OCI-LY1 (cell line): ENCODE results near the gene ITGA7.

Source experiments
- H2AFZ ChIP-seq: fragments of 200-600 bp; sonication (generic), shearing (Covaris generic); 2 replicates; pipeline ENCODE4 v1.6.0; 2014; ENCODE audit warnings: antibody characterized with exemption, mild to moderate bottlenecking, low read length
- H3F3A ChIP-seq: fragments of 200-600 bp; sonication (generic), shearing (Covaris generic); 2 replicates; pipeline ENCODE4 v1.6.0; 2014; ENCODE audit warnings: mild to moderate bottlenecking, antibody characterized with exemption, low read length, moderate library complexity; ENCODE audit not compliant: insufficient read depth
- H3K27ac ChIP-seq: fragments of 200-600 bp; sonication (generic); 2 replicates; pipeline ENCODE4 v1.5.1; 2014; ENCODE audit warnings: low read length, mixed run types, mild to moderate bottlenecking, low read depth; ENCODE audit not compliant: poor library complexity, severe bottlenecking
- H3K27me3 ChIP-seq: fragments of 200-600 bp; sonication (generic); 2 replicates; pipeline ENCODE4 v1.6.0; 2014; ENCODE audit warnings: antibody characterized with exemption, mild to moderate bottlenecking, low read length, moderate library complexity; ENCODE audit not compliant: insufficient read depth
- H3K36me3 ChIP-seq: fragments of 200-600 bp; sonication (generic); 2 replicates; pipeline ENCODE4 v1.6.1; 2014; ENCODE audit warnings: mild to moderate bottlenecking, antibody characterized with exemption, low read length, moderate library complexity, mixed read lengths; ENCODE audit not compliant: insufficient read depth
- H3K4me1 ChIP-seq: fragments of 200-600 bp; sonication (generic); 2 replicates; pipeline ENCODE4 v1.5.1; 2014; ENCODE audit warnings: mild to moderate bottlenecking, low read length, moderate library complexity; ENCODE audit not compliant: insufficient read depth, severe bottlenecking
- H3K4me2 ChIP-seq: fragments of 200-600 bp; sonication (generic), shearing (Covaris generic); 2 replicates; pipeline ENCODE4 v1.6.1; 2014; ENCODE audit warnings: low read length
- H3K4me3 ChIP-seq: fragments of 200-600 bp; sonication (generic); 2 replicates; pipeline ENCODE4 v1.5.1; 2014; ENCODE audit warnings: low read length, low read depth, mild to moderate bottlenecking, mixed read lengths; ENCODE audit not compliant: poor library complexity, severe bottlenecking
- H3K79me2 ChIP-seq: fragments of 200-600 bp; shearing (Covaris generic); 2 replicates; pipeline ENCODE4 v1.6.1; 2016; ENCODE audit warnings: mixed run types, low read length, mixed read lengths; ENCODE audit not compliant: insufficient read depth
- H3K9ac ChIP-seq: fragments of 200-600 bp; sonication (generic), shearing (Covaris generic); 2 replicates; pipeline ENCODE4 v1.6.1; 2014; ENCODE audit warnings: mild to moderate bottlenecking, low read length, mixed read lengths
- H3K9me2 ChIP-seq: fragments of 200-600 bp; sonication (generic), shearing (Covaris generic); 2 replicates; pipeline ENCODE4 v1.6.1; 2014; ENCODE audit warnings: low read depth, mild to moderate bottlenecking, low read length, mixed read lengths
- H3K9me3 ChIP-seq: fragments of 200-600 bp; shearing (Covaris generic); 2 replicates; pipeline ENCODE4 v1.6.1; 2014; ENCODE audit warnings: low read length, mixed read lengths
- H4K20me1 ChIP-seq: fragments of 200-600 bp; sonication (generic), shearing (Covaris generic); 2 replicates; pipeline ENCODE4 v1.6.0; 2016; ENCODE audit warnings: mild to moderate bottlenecking, low read length; ENCODE audit not compliant: insufficient read depth
- CTCF ChIP-seq: fragments of 200-600 bp; sonication (generic), shearing (Covaris generic); IDR thresholded peaks from 2 replicates; pipeline ENCODE4 v1.5.1; 2017; ENCODE audit warnings: mild to moderate bottlenecking, antibody characterized with exemption, low read length, moderate library complexity, mixed read lengths
- EZH2 ChIP-seq: fragments of 200-600 bp; sonication (generic), shearing (Covaris generic); IDR thresholded peaks from 2 replicates; pipeline ENCODE4 v1.8.0; 2017; ENCODE audit warnings: borderline replicate concordance, mixed run types, mild to moderate bottlenecking, antibody characterized with exemption, low read length, moderate library complexity, mixed read lengths

ITGA7 gene

DNA sequence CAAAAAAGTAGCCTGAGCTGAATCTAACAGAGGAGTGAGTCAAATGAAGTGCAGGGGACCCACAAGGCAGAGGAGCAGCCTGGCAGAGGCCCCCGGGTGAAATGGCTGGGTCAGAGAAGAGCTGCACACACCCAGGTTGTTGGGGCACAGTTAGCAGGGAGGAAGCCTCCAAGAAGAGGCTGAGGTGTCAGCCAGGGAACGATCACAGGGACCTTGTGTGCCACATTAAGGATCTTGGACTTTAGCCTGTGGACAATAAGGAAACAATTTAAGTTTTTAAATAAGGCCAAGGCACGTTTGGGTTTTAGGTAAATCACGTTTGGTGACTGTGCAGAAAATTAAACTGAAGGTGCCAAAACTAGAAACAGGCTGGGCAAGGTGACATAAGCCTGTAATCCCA lies 36.0 kb downstream of the ITGA7 start:
- TF ChIP-seq CTCF (no peak), EZH2 (no peak)
- H3K27ac ChIP-seq = no peak overlapping the region

DNA sequence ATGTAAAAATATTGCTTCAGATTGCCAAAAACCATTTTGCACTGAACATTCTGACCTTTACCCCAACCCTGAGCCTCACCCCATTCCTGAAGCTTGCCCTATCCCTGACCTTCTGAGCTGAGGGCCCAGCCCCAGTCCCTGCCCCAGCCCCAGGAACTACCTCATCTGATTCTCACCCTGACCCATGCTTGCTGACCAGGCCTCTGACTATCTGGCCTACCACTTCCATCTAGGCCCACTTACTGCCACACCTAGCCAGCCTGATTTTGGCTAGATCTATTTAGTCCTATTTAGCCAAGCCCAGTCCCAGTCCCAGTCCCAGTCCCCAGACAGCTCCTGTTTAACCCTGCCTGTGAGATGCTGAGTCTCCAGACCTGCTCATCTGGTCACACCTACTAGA lies 37.4 kb downstream of the ITGA7 start:
- Histone ChIP-seq H2AFZ (no peak overlapping the region), H3K9me2 (no peaks in the 10 kb centered on the region), H3K9ac (no peak overlapping the region), H3K4me1 (peaks cover 8% of the 10 kb centered on the region), H3F3A (no peaks in the 10 kb centered on the region), H3K27me3 (0 out of 2 replicates have a peak, but pooled peaks cover 3% of the 10 kb centered on the region), H3K4me2 (no peak overlapping the region), H3K9me3 (no peaks in the 10 kb centered on the region), H3K4me3 (no peak overlapping the region), H3K36me3 (no peaks in the 10 kb centered on the region), H3K79me2 (no peaks in the 10 kb centered on the region), H3K27ac (no peak overlapping the region), H4K20me1 (no peaks in the 10 kb centered on the region)
- TF ChIP-seq EZH2 (no peak), CTCF (no peak)

More for the DNA sequence above, 36.0 kb downstream of the ITGA7 start:
- no peaks in the 10 kb centered on the region for H3K9me2 ChIP-seq
- H3K9me3 ChIP-seq = no peaks in the 10 kb centered on the region
- H3K4me1 ChIP-seq = peaks cover 8% of the 10 kb centered on the region
- no peak overlapping the region for H3K4me2 ChIP-seq
- H3K4me3 ChIP-seq = no peak overlapping the region
- no peak overlapping the region for H2AFZ ChIP-seq
- H3F3A ChIP-seq = no peaks in the 10 kb centered on the region
- H4K20me1 ChIP-seq = no peaks in the 10 kb centered on the region
- H3K36me3 ChIP-seq = no peaks in the 10 kb centered on the region
- H3K9ac ChIP-seq = no peak overlapping the region
- 0 out of 2 replicates have a peak, but pooled peaks cover 3% of the 10 kb centered on the region for H3K27me3 ChIP-seq
- no peaks in the 10 kb centered on the region for H3K79me2 ChIP-seq

GRCh38 chr12:55666508-55666907 lies 41.2 kb downstream of the ITGA7 start:
- no peak overlapping the region for H3K9ac ChIP-seq
- H4K20me1 ChIP-seq = no peaks in the 10 kb centered on the region
- no peaks in the 10 kb centered on the region for H3K9me3 ChIP-seq
- H3K4me1 ChIP-seq = no peaks in the 10 kb centered on the region
- no peaks in the 10 kb centered on the region for H3K36me3 ChIP-seq
- no peak overlapping the region for H3K4me3 ChIP-seq
- H3K27ac ChIP-seq = no peak overlapping the region
- H3K4me2 ChIP-seq = no peak overlapping the region
- 0 out of 2 replicates have a peak, but pooled peaks cover 3% of the 10 kb centered on the region for H3K27me3 ChIP-seq
- H3F3A ChIP-seq = no peaks in the 10 kb centered on the region
- TF ChIP-seq CTCF = no peak
- TF ChIP-seq EZH2 = no peak
- H2AFZ ChIP-seq = no peak overlapping the region
- H3K79me2 ChIP-seq = no peaks in the 10 kb centered on the region
- H3K9me2 ChIP-seq = no peaks in the 10 kb centered on the region
